ENCODE measurements around the gene PRAMEF18. TPM values are rescaled to one million over a fixed set of nuclear protein-coding genes. Genes with fewer than 3 reads are reported as not detected.
"Not testable (repeated sequence)": the region's sequence is repeated elsewhere in the genome, so short reads cannot be mapped to it uniquely, and the experiment has no call there.

The PRAMEF18 gene
- total RNA-seq: not detected

- DNase-seq (ENCODE audit: low spot score): not testable (repeated sequence)
Measured at GRCh38 chr1:13225675-13226204, at the start of gene PRAMEF18. Gene PRAMEF18, minus strand, starts transcription at chr1:13226154. Its CDS starts 48 bp downstream, at chr1:13226106.

- not testable (repeated sequence) for DNase-seq (ENCODE audit: low spot score)
Measured at GRCh38 chr1:13265124-13265523, 39.2 kb upstream of the PRAMEF18 start.

GRCh38 chr1:13253898-13254297 is 27.9 kb upstream of the PRAMEF18 start, which contains the start of gene PRAMEF5:
Gene PRAMEF5, plus strand, starts transcription at chr1:13254198. Its CDS starts 5,071 bp downstream, at chr1:13259269.
- not testable (repeated sequence) for DNase-seq (ENCODE audit: low spot score)

GRCh38 chr1:13247122-13247521 is 21.2 kb upstream of the PRAMEF18 start:
- not testable (repeated sequence) for DNase-seq (ENCODE audit: low spot score)

- not testable (repeated sequence) for DNase-seq (ENCODE audit: low spot score)
Measured at GRCh38 chr1:13246554-13246871, 20.6 kb upstream of the PRAMEF18 start.

GRCh38 chr1:13245841-13246553 is 20.0 kb upstream of the PRAMEF18 start:
- DNase-seq (ENCODE audit: low spot score): not testable (repeated sequence)

- not testable (repeated sequence) for DNase-seq (ENCODE audit: low spot score)
Measured at GRCh38 chr1:13243536-13244263, 17.7 kb upstream of the PRAMEF18 start.

GRCh38 chr1:13239633-13240032 is 13.7 kb upstream of the PRAMEF18 start:
- not testable (repeated sequence) for DNase-seq (ENCODE audit: low spot score)

- DNase-seq (ENCODE audit: low spot score): not testable (repeated sequence)
Measured at GRCh38 chr1:13237572-13237971, 11.6 kb upstream of the PRAMEF18 start.

- DNase-seq (ENCODE audit: low spot score): peak; percentile 9
Measured at GRCh38 chr1:13234057-13234456, 8.1 kb upstream of the PRAMEF18 start.

- DNase-seq (ENCODE audit: low spot score): peak; percentile 9
Measured at GRCh38 chr1:13232056-13232455, 6.1 kb upstream of the PRAMEF18 start.

GRCh38 chr1:13231061-13231750 is 5.3 kb upstream of the PRAMEF18 start:
- DNase-seq (ENCODE audit: low spot score): not testable (repeated sequence)

- DNase-seq (ENCODE audit: low spot score): peak; percentile 9
Measured at GRCh38 chr1:13230601-13231000, 4.6 kb upstream of the PRAMEF18 start.

GRCh38 chr1:13230096-13230495 is 4.1 kb upstream of the PRAMEF18 start:
- not testable (repeated sequence) for DNase-seq (ENCODE audit: low spot score)

- DNase-seq (ENCODE audit: low spot score): peak; percentile 45
Measured at GRCh38 chr1:13228343-13228781, 2.4 kb upstream of the PRAMEF18 start.

- DNase-seq (ENCODE audit: low spot score): peak; percentile 9
Measured at GRCh38 chr1:13227271-13228055, 1.5 kb upstream of the PRAMEF18 start.

- DNase-seq (ENCODE audit: low spot score): peak; percentile 9
Measured at GRCh38 chr1:13224480-13225060, 1.4 kb downstream of the PRAMEF18 start.

- DNase-seq (ENCODE audit: low spot score): not testable (repeated sequence)
Measured at GRCh38 chr1:13222788-13223187, 3.2 kb downstream of the PRAMEF18 start.

GRCh38 chr1:13219203-13219602 is 6.8 kb downstream of the PRAMEF18 start:
- DNase-seq (ENCODE audit: low spot score): not testable (repeated sequence)

- not testable (repeated sequence) for DNase-seq (ENCODE audit: low spot score)
Measured at GRCh38 chr1:13216619-13217018, 9.3 kb downstream of the PRAMEF18 start.

- DNase-seq (ENCODE audit: low spot score): not testable (repeated sequence)
Measured at GRCh38 chr1:13208712-13209111, 17.2 kb downstream of the PRAMEF18 start.

All from mucosa of gallbladder (tissue), 1 donor.